Body of pancreas (tissue), 4 donors: Measurements from ENCODE around the gene GPR61. TPM values are rescaled to one million over a fixed set of nuclear protein-coding genes. Genes with fewer than 3 reads are reported as not detected.

ENCODE experiments used
- ATAC-seq: fragments of 150-250 bp; one replicate; pipeline ENCODE4 v1.9.1; 2016
- DNase-seq, 4 donors: peaks; one replicate each; pipeline ENCODE4 v3.0.0-alpha.2; 2019
- H3K27ac ChIP-seq, 4 donors: fragments of 200-600 bp; sonication (generic); 1 replicate in 3 of 4; 2 replicates in 1 of 4; pipeline versions ENCODE4 v1.5.1 to v1.6.1; 2016 to 2019; ENCODE audit warnings: mild to moderate bottlenecking in 1 of 4, mixed read lengths in 1 of 4, moderate library complexity in 1 of 4
- H3K27me3 ChIP-seq, 2 donors: fragments of 200-600 bp; sonication (generic); one replicate each; pipeline ENCODE4 v1.6.0; 2016; ENCODE audit warnings: mild to moderate bottlenecking in 1 of 2
- H3K36me3 ChIP-seq, 2 donors: fragments of 200-600 bp; sonication (generic); replicated peaks in 1 of 2; 2 replicates each; pipeline ENCODE4 v1.5.1; 2016; ENCODE audit warnings: low read depth in 2 of 2; ENCODE audit not compliant: insufficient read depth in 1 of 2
- H3K4me1 ChIP-seq: fragments of 200-600 bp; sonication (generic); one replicate; pipeline ENCODE4 v1.6.0; 2016
- H3K4me3 ChIP-seq, 2 donors: fragments of 200-600 bp; sonication (generic); 1 replicate in 1 of 2; 2 replicates in 1 of 2; pipeline ENCODE4 v1.5.1; 2016 to 2019
- H3K9me3 ChIP-seq, 3 donors: fragments of 200-600 bp; sonication (generic); 1 replicate in 2 of 3; 2 replicates in 1 of 3; pipeline ENCODE4 v1.5.1; 2016
- CTCF ChIP-seq, 7 experiments: fragments of 450-650 bp in 4 of 7; fragments of 200-600 bp in 3 of 7; sonication (generic) in 3 of 7; IDR thresholded peaks; one replicate each; pipeline ENCODE4 v1.5.1; 2016 to 2019; ENCODE audit warnings: antibody characterized with exemption in 7 of 7
- POLR2A ChIP-seq, 3 donors: fragments of 450-650 bp; IDR thresholded peaks; one replicate each; pipeline ENCODE4 v1.6.1; 2016; ENCODE audit warnings: antibody characterized with exemption in 3 of 3, mild to moderate bottlenecking in 2 of 3
- WGBS, 2 donors: methylation state at CpG; one replicate each; pipeline ENCODE4 v1.1.5; 2017; 5-methylcytosine and 5-hydroxymethylcytosine counted together
- intact Hi-C: fragments of 100-400 bp; cut with DNase I; formaldehyde crosslinking; loops from one replicate; pipeline ENCODE4 v1.15.1; 2023
- total RNA-seq, 2 donors: library from RNA; depleted of rRNA; stranded (reverse); fragments of >200 nt; gene quantifications; one replicate each; pipeline ENCODE4 v1.1.0, GENCODE V29; 2016

Gene GPR61
- total RNA-seq, 2 donors from 2014 or later: not detected

- H3K4me1 ChIP-seq: peaks cover 77% of the 10 kb centered on the region
Observed at GRCh38 chr1:109569323-109569722, 29.7 kb downstream of the GPR61 start.

GRCh38 chr1:109570414-109570813 lies 30.7 kb downstream of the GPR61 start:
- Histone ChIP-seq H3K27ac (peak overlapping the region in 3 of 4 donors; percentile 13 to 62 (median 37)), H3K9me3 (no peaks in the 10 kb centered on the region), H3K27me3 (no peaks in the 10 kb centered on the region), H3K36me3 (no peaks in the 10 kb centered on the region), H3K4me1 (peaks cover 67% of the 10 kb centered on the region), H3K4me3 (no peak overlapping the region)
- intact Hi-C loops: no loop called here
- WGBS, 2 donors: 13 to 14% methylated on average over 3 of the region's 3 CpGs
- ATAC-seq: peak; percentile 72
- TF ChIP-seq CTCF (IDR thresholded peaks at IDR 0.05) (no peak), POLR2A (IDR thresholded peaks at IDR 0.05) (no peak)
- peak in 1 of 4 donors; percentile 12 for DNase-seq

More at GRCh38 chr1:109569323-109569722, 29.7 kb downstream of the GPR61 start:
- Histone ChIP-seq H3K27me3 (no peaks in the 10 kb centered on the region), H3K4me3 (no peak overlapping the region), H3K27ac (peak overlapping the region in 1 of 4 donors; percentile 56), H3K9me3 (no peaks in the 10 kb centered on the region), H3K36me3 (no peaks in the 10 kb centered on the region)
- no peak for TF ChIP-seq POLR2A (IDR thresholded peaks at IDR 0.05)
- no peak for TF ChIP-seq CTCF (IDR thresholded peaks at IDR 0.05)
- WGBS, 2 donors: 79 to 87% methylated on average over 1 of the region's 1 CpG
- no peak for ATAC-seq
- intact Hi-C loops: no loop called here
- DNase-seq: no peak

- Histone ChIP-seq H3K4me1 (peaks cover 34% of the 10 kb centered on the region), H3K27me3 (no peaks in the 10 kb centered on the region), H3K36me3 (peaks cover 0 to 1% of the 10 kb centered on the region in 2 donors), H3K27ac (no peak overlapping the region), H3K4me3 (no peak overlapping the region), H3K9me3 (no peaks in the 10 kb centered on the region)
- no peak for DNase-seq
- TF ChIP-seq POLR2A (IDR thresholded peaks at IDR 0.05) (no peak), CTCF (IDR thresholded peaks at IDR 0.05) (no peak)
- intact Hi-C loops: no loop called here
- no peak for ATAC-seq
- WGBS, 2 donors: 58 to 71% methylated on average over 2 of the region's 2 CpGs
Observed at GRCh38 chr1:109573785-109574184, 34.1 kb downstream of the GPR61 start.

GRCh38 chr1:109578947-109579443 lies 39.3 kb downstream of the GPR61 start:
- H3K36me3 ChIP-seq: peaks cover 0 to 11% of the 10 kb centered on the region in 2 donors
- H3K4me1 ChIP-seq: no peaks in the 10 kb centered on the region
- no peak overlapping the region for H3K4me3 ChIP-seq
- 67 to 79% methylated on average over 3 of the region's 3 CpGs for WGBS, 2 donors
- no peak overlapping the region for H3K27ac ChIP-seq
- no peak for ATAC-seq
- DNase-seq: no peak
- TF ChIP-seq POLR2A (IDR thresholded peaks at IDR 0.05): no peak
- TF ChIP-seq CTCF (IDR thresholded peaks at IDR 0.05): no peak
- no peaks in the 10 kb centered on the region for H3K27me3 ChIP-seq
- intact Hi-C loops: no loop called here
- H3K9me3 ChIP-seq: no peaks in the 10 kb centered on the region

DNA sequence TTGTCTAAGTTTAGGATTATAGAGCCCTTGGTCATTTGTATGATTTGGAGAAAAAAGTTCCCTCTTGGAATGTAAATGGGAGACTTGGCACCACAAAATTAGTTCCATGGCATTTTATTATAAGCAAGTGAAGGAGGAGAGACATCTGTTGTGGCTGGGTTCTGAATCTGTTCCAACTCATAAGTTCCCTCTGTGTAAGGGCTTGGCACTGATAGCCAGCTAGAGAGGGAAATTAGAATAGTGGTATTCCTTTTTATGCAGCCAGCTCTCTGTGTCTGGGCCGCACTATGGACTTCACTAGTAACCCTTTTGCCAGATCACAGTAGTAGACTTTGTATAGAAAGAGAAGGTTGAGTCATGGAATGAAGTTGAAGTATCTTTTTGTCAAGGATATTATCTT lies 39.8 kb downstream of the GPR61 start:
- intact Hi-C loops: no loop called here
- no peak for ATAC-seq
- H3K36me3 ChIP-seq: peaks cover 0 to 12% of the 10 kb centered on the region in 2 donors

More for the DNA sequence above, 39.8 kb downstream of the GPR61 start:
- TF ChIP-seq CTCF (IDR thresholded peaks at IDR 0.05) (no peak), POLR2A (IDR thresholded peaks at IDR 0.05) (no peak)
- no peak overlapping the region for H3K4me3 ChIP-seq
- no peaks in the 10 kb centered on the region for H3K4me1 ChIP-seq
- no peaks in the 10 kb centered on the region for H3K27me3 ChIP-seq
- WGBS, 2 donors: 94 to 100% methylated on average over 1 of the region's 1 CpG
- no peaks in the 10 kb centered on the region for H3K9me3 ChIP-seq
- H3K27ac ChIP-seq: no peak overlapping the region
- no peak for DNase-seq
